IMR-90 (cell line): ENCODE data around the gene MOCOS. TPM values are rescaled to one million over a fixed set of nuclear protein-coding genes. Genes with fewer than 3 reads are reported as not detected.

Source experiments
- BHLHE40 ChIP-seq: fragments of 150-350 bp; IDR thresholded peaks from 2 replicates; pipeline ENCODE4 v1.6.1; 2016; ENCODE audit warnings: mild to moderate bottlenecking, low read depth, low read length
- CHD1 ChIP-seq: IDR thresholded peaks from 2 replicates; pipeline ENCODE4 v1.6.1; 2012; ENCODE audit warnings: low read depth, low read length, improper control_type of control experiment
- POLR2A ChIP-seq: IDR thresholded peaks from 2 replicates; pipeline ENCODE4 v1.6.1; 2012; ENCODE audit warnings: mild to moderate bottlenecking, low read depth, low read length
- RAD21 ChIP-seq: IDR thresholded peaks from 2 replicates; pipeline ENCODE4 v1.6.1; 2012; ENCODE audit warnings: low read length, improper control_type of control experiment
- USF2 ChIP-seq: fragments of 150-350 bp; IDR thresholded peaks from 2 replicates; pipeline ENCODE4 v1.6.1; 2017; ENCODE audit warnings: mild to moderate bottlenecking, antibody characterized with exemption, low read length, low read depth
- polyA plus RNA-seq, 3 experiments: library from polyadenylated mRNA; depleted of rRNA; stranded (reverse); fragments of >200 nt; gene quantifications; 2 replicates each; pipeline ENCODE4 v1.2.3, GENCODE V29; 2012; ENCODE audit warnings: low replicate concordance in 1 of 3
- total RNA-seq: library from RNA; depleted of rRNA; stranded (reverse); fragments of >200 nt; gene quantifications from 2 replicates; pipeline ENCODE4 v1.2.3, GENCODE V29; 2012

The MOCOS gene
- total and polyA plus RNA-seq, 2 of the 4 experiments (the other 2 are of a cell fraction), result 1.1 to 2.2 TPM

- TF ChIP-seq USF2 (no peak), CHD1 (no peak), RAD21 (peak; percentile 28; the same call in 1 of the 2 replicates), POLR2A (no peak), BHLHE40 (0 out of 2 replicates have a peak, but pooled peaks have one; percentile 32)
These were observed 122.4 kb downstream of the MOCOS start (continued) for GRCh38 chr18:36309436-36310391.
